ENCODE data around the gene PDCD2. TPM values are rescaled to one million over a fixed set of nuclear protein-coding genes. Genes with fewer than 3 reads are reported as not detected.

The PDCD2 gene
- 10 to 100 TPM; 84.4 to 85.1 TPM for total RNA-seq

DNA sequence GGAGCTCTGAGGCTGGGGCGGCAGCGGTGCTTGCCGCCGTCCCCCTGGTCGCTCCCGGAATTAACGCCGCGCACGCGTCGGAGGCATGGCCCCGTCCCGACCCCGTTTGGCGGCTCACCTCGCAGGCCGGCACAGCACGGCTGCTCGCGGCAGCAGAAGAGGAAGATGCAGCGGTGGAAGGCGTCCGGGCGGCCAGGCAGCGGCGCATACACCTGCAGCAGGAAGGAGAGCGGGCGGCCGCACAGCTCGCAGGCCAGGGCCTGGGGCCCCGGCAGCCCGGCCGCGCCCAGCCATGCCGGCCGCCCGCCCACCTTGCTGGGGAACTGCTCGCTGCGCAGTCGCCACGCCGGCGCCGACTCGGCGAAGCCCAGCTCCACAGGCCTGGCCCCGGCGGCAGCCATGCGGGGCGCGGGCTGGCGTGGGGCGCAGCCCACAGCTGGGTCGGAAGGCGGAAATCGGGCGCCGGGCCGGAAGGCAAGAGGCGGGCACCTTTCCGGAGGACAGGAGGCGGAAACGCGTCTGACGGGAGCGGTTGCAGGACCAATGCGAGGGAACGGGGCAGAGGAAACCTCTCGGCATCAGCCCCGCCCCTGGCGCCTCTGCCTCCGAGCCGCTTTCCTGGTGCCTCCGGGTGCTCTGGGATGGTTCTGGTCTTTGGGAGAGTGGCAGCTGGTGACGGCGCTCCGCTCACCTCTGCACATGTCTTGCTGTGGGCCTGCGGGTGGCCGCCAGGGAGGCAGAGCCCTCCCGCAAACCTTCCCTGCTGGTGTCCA, at the start of gene PDCD2:
PDCD2 (minus strand) TSS at position 457 of the 773 bp plus-strand sequence; CDS start at position 401, 56 bp downstream.

DNA sequence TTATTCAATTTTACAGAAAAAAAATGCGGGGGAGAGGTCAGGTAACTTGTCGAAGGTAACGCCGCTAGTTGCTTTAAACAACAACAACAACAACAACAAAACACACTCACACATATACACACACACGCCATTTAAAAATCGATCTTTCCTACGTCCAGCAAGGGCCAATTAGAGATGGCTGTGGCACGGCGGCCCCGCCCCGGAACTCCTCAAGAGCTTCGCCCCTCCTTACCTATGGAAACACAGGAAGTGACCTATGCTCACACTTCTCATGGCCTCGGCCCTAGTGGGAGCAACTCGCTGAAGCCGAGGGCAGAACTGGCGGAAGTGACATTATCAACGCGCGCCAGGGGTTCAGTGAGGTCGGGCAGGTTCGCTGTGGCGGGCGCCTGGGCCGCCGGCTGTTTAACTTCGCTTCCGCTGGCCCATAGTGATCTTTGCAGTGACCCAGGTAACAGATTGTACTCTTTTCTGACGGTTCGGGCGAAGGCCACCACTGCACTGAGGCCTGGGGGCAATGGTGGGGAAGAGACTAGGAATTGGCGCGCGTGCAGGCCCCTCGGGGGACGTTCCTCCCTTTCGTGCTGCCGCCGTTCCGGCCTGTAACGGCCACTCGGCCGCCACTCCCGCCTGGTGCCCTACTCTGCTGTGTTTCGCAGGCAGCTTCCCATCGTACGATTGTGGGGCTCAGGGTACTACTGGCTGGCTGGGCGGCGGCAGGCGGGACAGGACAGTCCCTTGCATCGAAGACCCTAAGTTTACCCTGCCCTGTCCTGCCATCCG, 30.2 kb downstream of the PDCD2 start, which contains the start of gene TBP:
TBP (plus strand) TSS at position 357 of the 783 bp plus-strand sequence. CDS start 2,661 bp downstream, outside the sequence.

GRCh38 chr6:170552765-170553533, 31.5 kb downstream of the PDCD2 start, which contains the start of gene PSMB1:
PSMB1 (minus strand) TSS chr6:170553307; CDS start chr6:170553242, 65 bp downstream.

Other genes with a start within 250 kb of the PDCD2 start
- 100 to 1,000 TPM; 129 to 137 TPM for gene PSMB1, start 31.3 kb downstream of the PDCD2 start, total RNA-seq
- gene TBP, start 30.3 kb downstream of the PDCD2 start, total RNA-seq = 10 to 100 TPM; 20.1 to 20.8 TPM